Endothelial cell of umbilical vein (primary cell): ENCODE results near the gene ACTL8. TPM values are rescaled to one million over a fixed set of nuclear protein-coding genes. Genes with fewer than 3 reads are reported as not detected.

Experiments used
- BruUV-seq: library from RNA; stranded (reverse); fragments of 400-500 nt; replicated peaks from 2 replicates; lab custom pipeline; 2021; lab: Mats Ljungman, UMichigan
- CTCF ChIA-PET: fragments of 300-600, 350-600 bp; sonication (Branson Sonifier 250); formaldehyde crosslinking; loops from one replicate; lab custom pipeline; 2021; ENCODE audit warnings: antibody characterized with exemption, inconsistent platforms; lab: Charles Lee
- POLR2A ChIA-PET: fragments of 300-600, 350-600 bp; sonication (Branson Sonifier 250); formaldehyde crosslinking; loops from one replicate; lab custom pipeline; 2021; ENCODE audit warnings: antibody characterized with exemption, inconsistent platforms; lab: Charles Lee
- DNase-seq: peaks from one replicate; pipeline ENCODE4 v3.0.0-alpha.2; 2011; ENCODE audit warnings: low read depth, low spot score
- FAIRE-seq: peaks from 2 replicates; lab custom pipeline; 2011; peaks lifted over from hg19 to GRCh38; lab: Jason Lieb, UNC
- H2AFZ ChIP-seq: 2 replicates; pipeline ENCODE4 v1.6.0; 2012; ENCODE audit warnings: low read depth, low read length, control low read depth, inconsistent platforms
- H3K27ac ChIP-seq: 2 replicates; pipeline ENCODE4 v1.5.1; 2011; ENCODE audit warnings: low read depth, mild to moderate bottlenecking, control low read depth, low read length, moderate library complexity; ENCODE audit not compliant: insufficient read depth
- H3K27me3 ChIP-seq, 2 experiments: 2 replicates each; pipeline versions ENCODE4 v1.6.0 to v1.6.1; 2011; ENCODE audit warnings: low read length in 2 of 2, mixed read lengths in 1 of 2; ENCODE audit not compliant: control insufficient read depth in 2 of 2, insufficient read depth in 2 of 2
- H3K36me3 ChIP-seq, 2 experiments: 2 replicates in 1 of 2; 3 replicates in 1 of 2; pipeline ENCODE4 v1.5.1; 2011; ENCODE audit warnings: low read length in 2 of 2, mild to moderate bottlenecking in 1 of 2, moderate library complexity in 1 of 2; ENCODE audit not compliant: control insufficient read depth in 2 of 2, insufficient read depth in 2 of 2; ENCODE audit errors: extremely low read depth in 1 of 2
- H3K4me1 ChIP-seq: 3 replicates; pipeline ENCODE4 v1.5.1; 2011; ENCODE audit warnings: mild to moderate bottlenecking, low read length; ENCODE audit not compliant: control insufficient read depth, insufficient read depth; ENCODE audit errors: extremely low read depth
- H3K4me2 ChIP-seq: 2 replicates; pipeline ENCODE4 v1.6.1; 2011; ENCODE audit warnings: low read length, control low read depth, mixed read lengths; ENCODE audit not compliant: insufficient read depth
- H3K4me3 ChIP-seq, 3 experiments: fragments of 200-600 bp in 1 of 3; sonication (generic), shearing (Covaris generic) in 1 of 3; replicated peaks in 1 of 3; 2 replicates each; pipeline ENCODE4 v1.5.1; 2011 to 2016; ENCODE audit warnings: control low read depth in 3 of 3, low read length in 3 of 3, mild to moderate bottlenecking in 2 of 3, inconsistent platforms in 1 of 3, low read depth in 1 of 3, moderate library complexity in 1 of 3; ENCODE audit not compliant: insufficient read depth in 1 of 3
- H3K79me2 ChIP-seq: 2 replicates; pipeline ENCODE4 v1.6.0; 2012; ENCODE audit warnings: low read length, inconsistent platforms; ENCODE audit not compliant: control insufficient read depth, insufficient read depth
- H3K9ac ChIP-seq: replicated peaks from 2 replicates; pipeline ENCODE3; 2011; ENCODE audit warnings: low read length, control low read depth; ENCODE audit not compliant: insufficient read depth; ENCODE audit errors: extremely low read depth
- H3K9me1 ChIP-seq: replicated peaks from 3 replicates; pipeline ENCODE4 v1.6.0; 2011; ENCODE audit warnings: mild to moderate bottlenecking, low read length; ENCODE audit not compliant: control insufficient read depth, insufficient read depth; ENCODE audit errors: extremely low read depth
- H3K9me3 ChIP-seq: replicated peaks from 2 replicates; pipeline ENCODE4 v1.5.1; 2012; ENCODE audit warnings: low read length, inconsistent platforms; ENCODE audit not compliant: control insufficient read depth, insufficient read depth
- H4K20me1 ChIP-seq: replicated peaks from 2 replicates; pipeline ENCODE3; 2011; ENCODE audit warnings: mild to moderate bottlenecking, low read length; ENCODE audit not compliant: control insufficient read depth, insufficient read depth; ENCODE audit errors: extremely low read depth
- EZH2 ChIP-seq: IDR thresholded peaks from 2 replicates; pipeline ENCODE4 v1.6.1; 2012; ENCODE audit warnings: borderline replicate concordance, low read depth, mild to moderate bottlenecking, moderate library complexity, low read length, inconsistent platforms; ENCODE audit not compliant: severe bottlenecking
- FOS ChIP-seq: IDR thresholded peaks from 2 replicates; pipeline ENCODE4 v1.6.1; 2011; ENCODE audit warnings: mild to moderate bottlenecking, low read length, moderate library complexity, borderline replicate concordance; ENCODE audit not compliant: insufficient read depth
- GATA2 ChIP-seq: IDR thresholded peaks from 2 replicates; pipeline ENCODE4 v1.7.0; 2011; ENCODE audit warnings: low read depth, mild to moderate bottlenecking, moderate library complexity, mixed read lengths, low read length; ENCODE audit not compliant: insufficient read length, insufficient read depth
- JUN ChIP-seq: IDR thresholded peaks from 2 replicates; pipeline ENCODE4 v1.6.1; 2011; ENCODE audit warnings: borderline replicate concordance, low read depth; ENCODE audit not compliant: insufficient read length, insufficient read depth
- MYC ChIP-seq: IDR thresholded peaks from one replicate; pipeline ENCODE4 v1.6.1; 2011; ENCODE audit warnings: mild to moderate bottlenecking, low read depth, low read length
- POLR2A ChIP-seq: IDR thresholded peaks from 2 replicates; pipeline ENCODE4 v1.6.1; 2012; ENCODE audit warnings: low read depth, mild to moderate bottlenecking, control low read depth, low read length
- POLR2AphosphoS5 ChIP-seq: IDR thresholded peaks from 2 replicates; pipeline ENCODE4 v1.6.1; 2012; ENCODE audit warnings: low read depth, mild to moderate bottlenecking, control low read depth, low read length, moderate library complexity; ENCODE audit not compliant: insufficient read depth
- dilution Hi-C: fragments of 300-500 bp; cut with MboI; formaldehyde crosslinking; loops from one replicate; pipeline ENCODE4 v1.15.0; 2019; ENCODE audit warnings: low sequenced_read_pairs; ENCODE audit not compliant: extremely low pct_ligation_motif_present
- intact Hi-C: fragments of 100-400 bp; cut with micrococcal nuclease; formaldehyde crosslinking; loops from one replicate; pipeline ENCODE4 v1.10.0; 2022
- polyA plus RNA-seq, 4 experiments: library from polyadenylated mRNA; depleted of rRNA in 3 of 4; stranded (reverse) in 3 of 4; unstranded in 1 of 4; fragments of >200 nt; gene quantifications; 2 replicates each; pipeline versions ENCODE4 v1.2.1 to v1.2.3, GENCODE V29; 2011 to 2012; ENCODE audit warnings: missing spikeins in 1 of 4
- total RNA-seq: library from RNA; stranded (reverse); gene quantifications from 2 replicates; pipeline ENCODE4 v1.2.3, GENCODE V29; 2021
- TF ChIP-seq, protein P1 (sequence below), 2 donors: IDR thresholded peaks; 1 replicate in 1 of 2; 2 replicates in 1 of 2; pipeline ENCODE4 v1.5.1; 2011; ENCODE audit warnings: low read length in 2 of 2, mild to moderate bottlenecking in 2 of 2, moderate library complexity in 2 of 2, control low read depth in 1 of 2, inconsistent platforms in 1 of 2, low read depth in 1 of 2; ENCODE audit not compliant: insufficient read depth in 1 of 2; ENCODE audit errors: extremely low read depth in 1 of 2
- TF ChIP-seq, protein P2 (sequence below): IDR thresholded peaks from 2 replicates; pipeline ENCODE4 v1.6.1; 2011; ENCODE audit not compliant: insufficient read depth, insufficient read length

ACTL8 gene
- total and polyA plus RNA-seq, 2 donors (not counting 3 experiments of a cell fraction or from before 2014, with no cell fraction given) = not detected

DNA sequence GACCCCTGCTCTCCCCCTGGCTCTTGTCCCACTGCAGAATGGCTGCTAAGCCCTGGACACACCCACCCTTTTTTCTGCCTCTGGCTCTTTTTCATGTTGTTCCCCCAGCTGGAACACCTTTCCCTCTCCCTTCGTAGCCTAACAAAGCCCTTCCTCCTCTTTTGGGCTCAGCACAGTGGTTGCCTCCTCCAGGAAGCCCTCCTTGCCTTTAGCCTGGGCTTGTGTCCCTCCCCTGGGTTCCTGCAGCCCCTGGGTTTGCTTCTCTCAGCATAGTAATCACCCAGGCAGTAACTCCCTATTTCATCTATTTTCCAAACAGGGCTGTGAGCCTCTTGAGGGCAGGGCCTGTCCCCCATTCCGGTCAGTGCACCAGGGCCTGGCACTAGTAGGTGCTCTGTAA, 19.8 kb upstream of the ACTL8 start:
- ChIA-PET POLR2A (no interaction called here), CTCF (no interaction called here)
- FAIRE-seq (no peak), DNase-seq (no peak)
- Histone ChIP-seq H3K27ac (no peak overlapping the region), H4K20me1 (no peaks in the 10 kb centered on the region), H3K9me1 (no peaks in the 10 kb centered on the region), H3K4me1 (no peaks in the 10 kb centered on the region), H3K4me2 (no peak overlapping the region), H3K27me3 (no peaks in the 10 kb centered on the region), H3K79me2 (no peaks in the 10 kb centered on the region), H3K36me3 (no peaks in the 10 kb centered on the region), H2AFZ (no peak overlapping the region), H3K9me3 (no peaks in the 10 kb centered on the region), H3K4me3 (no peak overlapping the region), H3K9ac (no peak overlapping the region)
- intact Hi-C loops (no loop called here), dilution Hi-C loops (no loop called here)
- TF ChIP-seq MYC (no peak), JUN (no peak), POLR2A (no peak), FOS (no peak), POLR2AphosphoS5 (no peak), GATA2 (no peak), EZH2 (no peak)
- TF ChIP-seq, protein P1, sequence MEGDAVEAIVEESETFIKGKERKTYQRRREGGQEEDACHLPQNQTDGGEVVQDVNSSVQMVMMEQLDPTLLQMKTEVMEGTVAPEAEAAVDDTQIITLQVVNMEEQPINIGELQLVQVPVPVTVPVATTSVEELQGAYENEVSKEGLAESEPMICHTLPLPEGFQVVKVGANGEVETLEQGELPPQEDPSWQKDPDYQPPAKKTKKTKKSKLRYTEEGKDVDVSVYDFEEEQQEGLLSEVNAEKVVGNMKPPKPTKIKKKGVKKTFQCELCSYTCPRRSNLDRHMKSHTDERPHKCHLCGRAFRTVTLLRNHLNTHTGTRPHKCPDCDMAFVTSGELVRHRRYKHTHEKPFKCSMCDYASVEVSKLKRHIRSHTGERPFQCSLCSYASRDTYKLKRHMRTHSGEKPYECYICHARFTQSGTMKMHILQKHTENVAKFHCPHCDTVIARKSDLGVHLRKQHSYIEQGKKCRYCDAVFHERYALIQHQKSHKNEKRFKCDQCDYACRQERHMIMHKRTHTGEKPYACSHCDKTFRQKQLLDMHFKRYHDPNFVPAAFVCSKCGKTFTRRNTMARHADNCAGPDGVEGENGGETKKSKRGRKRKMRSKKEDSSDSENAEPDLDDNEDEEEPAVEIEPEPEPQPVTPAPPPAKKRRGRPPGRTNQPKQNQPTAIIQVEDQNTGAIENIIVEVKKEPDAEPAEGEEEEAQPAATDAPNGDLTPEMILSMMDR (IDR thresholded peaks at IDR 0.05; ENCODE audit: extremely low read depth in 1 of 2, insufficient read depth in 1 of 2, low read depth in 1 of 2, low read length in 2 of 2) = no peak
- TF ChIP-seq, protein P2, sequence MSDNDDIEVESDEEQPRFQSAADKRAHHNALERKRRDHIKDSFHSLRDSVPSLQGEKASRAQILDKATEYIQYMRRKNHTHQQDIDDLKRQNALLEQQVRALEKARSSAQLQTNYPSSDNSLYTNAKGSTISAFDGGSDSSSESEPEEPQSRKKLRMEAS = no peak
- BruUV-seq = no TSS peak
